GM12878 (cell line): ENCODE results near the gene RSPH9. TPM values are rescaled to one million over a fixed set of nuclear protein-coding genes. Genes with fewer than 3 reads are reported as not detected.

Source experiments
- ATAC-seq: fragments of 200-7000 bp; cut with Tn5 transposase; 3 replicates; pipeline ENCODE4 v1.9.1; 2020; ENCODE audit warnings: mild to moderate bottlenecking, moderate library complexity
- BruUV-seq: library from RNA; stranded (reverse); fragments of 400-500 nt; replicated peaks from 2 replicates; lab custom pipeline; 2021; lab: Mats Ljungman, UMichigan
- CTCF ChIA-PET: fragments of 300-600 bp; sonication (Branson Sonifier 250); formaldehyde crosslinking; extraction: SDS; loops from one replicate; lab custom pipeline; 2021; ENCODE audit warnings: inconsistent platforms; lab: Yijun Ruan, JAX
- POLR2A ChIA-PET: fragments of 350-600 bp; formaldehyde crosslinking; extraction: SDS; loops from one replicate; lab custom pipeline; 2021; ENCODE audit warnings: inconsistent platforms; lab: Charles Lee
- RAD21 ChIA-PET: fragments of 300-600 bp; sonication (Branson Sonifier 250); formaldehyde crosslinking; loops from one replicate; lab custom pipeline; 2023; ENCODE audit warnings: antibody characterized with exemption; ENCODE audit not compliant: unreplicated experiment; lab: Charles Lee
- SMC1A ChIA-PET: fragments of 300-600 bp; sonication (Branson Sonifier 250); formaldehyde crosslinking; loops from one replicate; lab custom pipeline; 2023; ENCODE audit not compliant: unreplicated experiment, uncharacterized antibody; lab: Charles Lee
- DNase-seq: peaks from one replicate; pipeline ENCODE4 v3.0.0-alpha.2; 2011; ENCODE audit warnings: low read depth, low spot score
- FAIRE-seq: peaks from 3 replicates; lab custom pipeline; 2011; peaks lifted over from hg19 to GRCh38; lab: Jason Lieb, UNC
- H2AFZ ChIP-seq: 2 replicates; pipeline ENCODE4 v1.6.0; 2011; ENCODE audit warnings: low read depth, low read length, control low read depth; ENCODE audit not compliant: control insufficient read depth
- H3K27ac ChIP-seq: 2 replicates; pipeline ENCODE4 v1.5.1; 2011; ENCODE audit warnings: control low read depth; ENCODE audit not compliant: control insufficient read depth, insufficient read depth
- H3K27me3 ChIP-seq, 2 experiments: replicated peaks in 1 of 2; 2 replicates each; pipeline versions ENCODE4 v1.6.0 to v1.6.1; 2011; ENCODE audit warnings: low read length in 1 of 2; ENCODE audit not compliant: control insufficient read depth in 2 of 2, insufficient read depth in 2 of 2
- H3K36me3 ChIP-seq, 2 experiments: 2 replicates each; pipeline ENCODE4 v1.5.1; 2011; ENCODE audit warnings: low read length in 1 of 2; ENCODE audit not compliant: control insufficient read depth in 2 of 2, insufficient read depth in 2 of 2
- H3K4me1 ChIP-seq: 2 replicates; pipeline ENCODE4 v1.6.1; 2011; ENCODE audit warnings: mild to moderate bottlenecking, low read length, moderate library complexity, mixed read lengths; ENCODE audit not compliant: control insufficient read depth, insufficient read depth
- H3K4me2 ChIP-seq: 2 replicates; pipeline ENCODE4 v1.6.0; 2011; ENCODE audit warnings: control low read depth; ENCODE audit not compliant: control insufficient read depth, insufficient read depth
- H3K4me3 ChIP-seq: fragments of 200-600 bp; sonication (generic); 2 replicates; pipeline ENCODE4 v1.5.1; 2016
- H3K79me2 ChIP-seq: 2 replicates; pipeline ENCODE4 v1.6.0; 2011; ENCODE audit warnings: low read length; ENCODE audit not compliant: control insufficient read depth, insufficient read depth
- H3K9ac ChIP-seq: 2 replicates; pipeline ENCODE4 v1.8.0; 2011; ENCODE audit warnings: low read length, control low read depth, mixed read lengths; ENCODE audit not compliant: control insufficient read depth, insufficient read depth
- H3K9me3 ChIP-seq: replicated peaks from 3 replicates; pipeline ENCODE4 v1.5.1; 2011; ENCODE audit warnings: mild to moderate bottlenecking, low read length; ENCODE audit not compliant: control insufficient read depth, insufficient read depth
- H4K20me1 ChIP-seq: 2 replicates; pipeline ENCODE4 v1.6.0; 2011; ENCODE audit not compliant: control insufficient read depth, insufficient read depth
- CEBPB ChIP-seq, 2 experiments: fragments of 150-350 bp in 1 of 2; IDR thresholded peaks; 2 replicates each; pipeline ENCODE4 v1.6.1; 2012 to 2014; ENCODE audit warnings: low read depth in 2 of 2, low read length in 2 of 2, borderline replicate concordance in 1 of 2, inconsistent platforms in 1 of 2
- CHD1 ChIP-seq: IDR thresholded peaks from 2 replicates; pipeline ENCODE4 v1.6.1; 2012; ENCODE audit warnings: low read depth, low read length, improper control_type of control experiment
- EGR1 ChIP-seq, 2 experiments: IDR thresholded peaks; 1 replicate in 1 of 2; 2 replicates in 1 of 2; pipeline ENCODE4 v1.6.1; 2011 to 2012; ENCODE audit warnings: low read depth in 2 of 2, low read length in 2 of 2, borderline replicate concordance in 1 of 2, mild to moderate bottlenecking in 1 of 2, moderate library complexity in 1 of 2
- FOXM1 ChIP-seq: IDR thresholded peaks from 2 replicates; pipeline ENCODE4 v1.6.1; 2012; ENCODE audit warnings: low read depth, mild to moderate bottlenecking, inconsistent platforms, low read length, moderate library complexity
- PML ChIP-seq: IDR thresholded peaks from 2 replicates; pipeline ENCODE4 v1.6.1; 2012; ENCODE audit warnings: low read length, inconsistent platforms
- POLR2AphosphoS5 ChIP-seq: IDR thresholded peaks from 2 replicates; pipeline ENCODE4 v1.6.1; 2011; ENCODE audit warnings: mild to moderate bottlenecking, low read length, inconsistent platforms
- SMAD1 ChIP-seq: fragments of 450-650 bp; IDR thresholded peaks from 2 replicates; pipeline ENCODE4 v1.6.1; 2018; ENCODE audit warnings: mild to moderate bottlenecking, low read depth; ENCODE audit not compliant: partially characterized antibody
- SMC3 ChIP-seq: IDR thresholded peaks from 2 replicates; pipeline ENCODE4 v1.6.1; 2011; ENCODE audit warnings: low read length, improper control_type of control experiment, borderline replicate concordance
- SUPT20H ChIP-seq: IDR thresholded peaks from 2 replicates; pipeline ENCODE4 v1.6.1; 2011; ENCODE audit warnings: low read depth, mild to moderate bottlenecking, low read length, moderate library complexity, borderline replicate concordance; ENCODE audit not compliant: control insufficient read depth
- ZNF622 ChIP-seq: fragments of 450-650 bp; IDR thresholded peaks from 2 replicates; pipeline ENCODE4 v1.6.1; 2017; ENCODE audit warnings: mild to moderate bottlenecking, inconsistent platforms
- WGBS: methylation state at CpG from one replicate; pipeline ENCODE4 v1.1.6; 2016; ENCODE audit warnings: low lambda C conversion rate; ENCODE audit not compliant: insufficient replicate concordance, insufficient coverage; ENCODE audit errors: missing lambda C conversion rate; 5-methylcytosine and 5-hydroxymethylcytosine counted together
- in situ Hi-C: fragments of 300-500 bp; cut with MboI; formaldehyde crosslinking; loops from 9 replicates; pipeline ENCODE4 v1.14.3; 2018; ENCODE audit warnings: mixed read lengths
- intact Hi-C: fragments of 100-400 bp; cut with micrococcal nuclease; formaldehyde crosslinking; loops from one replicate; pipeline ENCODE4 v1.14.2; 2022; ENCODE audit not compliant: unreplicated experiment
- polyA plus RNA-seq, 11 experiments: library from polyadenylated mRNA; depleted of rRNA in 4 of 11; unstranded in 6 of 11; stranded (reverse) in 5 of 11; fragments of >200 nt; fragmentation: Nextera tagmentation in 4 of 11; fragmentation: Illumina TruSeq in 1 of 11; extraction: Ambion mirVana in 4 of 11; extraction: Trizol in 1 of 11; gene quantifications; 1 replicate in 1 of 11; 2 replicates in 10 of 11; pipeline versions ENCODE4 v1.2.1 to v1.2.3, GENCODE V29; 2011 to 2016; ENCODE audit warnings: inconsistent platforms in 2 of 11, missing spikeins in 2 of 11, low read depth in 1 of 11
- total RNA-seq, 4 experiments: library from RNA; depleted of rRNA in 3 of 4; stranded (reverse); fragments of >200 nt in 3 of 4; fragmentation: Illumina TruSeq in 1 of 4; extraction: Trizol in 1 of 4; gene quantifications; 2 replicates each; pipeline versions ENCODE4 v1.2.1 to v1.2.3, GENCODE V29; 2013 to 2021
- TF ChIP-seq, protein P1 (sequence below): fragments of 450-650 bp; IDR thresholded peaks from 2 replicates; pipeline ENCODE4 v1.6.1; 2018; ENCODE audit warnings: mild to moderate bottlenecking, low read depth, moderate library complexity; ENCODE audit not compliant: partially characterized antibody
- TF ChIP-seq, protein P2 (sequence below): fragments of 450-650 bp; IDR thresholded peaks from 2 replicates; pipeline ENCODE4 v1.6.1; 2017; ENCODE audit warnings: borderline replicate concordance
- TF ChIP-seq, protein P3 (sequence below): fragments of 450-650 bp; IDR thresholded peaks from 2 replicates; pipeline ENCODE4 v1.6.1; 2014; ENCODE audit warnings: mild to moderate bottlenecking

Gene RSPH9
- total and polyA plus RNA-seq, 10 of the 15 experiments (the other 5 are each of a cell fraction or from before 2014, with no cell fraction given) = 0.26 to 0.63 (median 0.36) TPM; not detected in 6

DNA sequence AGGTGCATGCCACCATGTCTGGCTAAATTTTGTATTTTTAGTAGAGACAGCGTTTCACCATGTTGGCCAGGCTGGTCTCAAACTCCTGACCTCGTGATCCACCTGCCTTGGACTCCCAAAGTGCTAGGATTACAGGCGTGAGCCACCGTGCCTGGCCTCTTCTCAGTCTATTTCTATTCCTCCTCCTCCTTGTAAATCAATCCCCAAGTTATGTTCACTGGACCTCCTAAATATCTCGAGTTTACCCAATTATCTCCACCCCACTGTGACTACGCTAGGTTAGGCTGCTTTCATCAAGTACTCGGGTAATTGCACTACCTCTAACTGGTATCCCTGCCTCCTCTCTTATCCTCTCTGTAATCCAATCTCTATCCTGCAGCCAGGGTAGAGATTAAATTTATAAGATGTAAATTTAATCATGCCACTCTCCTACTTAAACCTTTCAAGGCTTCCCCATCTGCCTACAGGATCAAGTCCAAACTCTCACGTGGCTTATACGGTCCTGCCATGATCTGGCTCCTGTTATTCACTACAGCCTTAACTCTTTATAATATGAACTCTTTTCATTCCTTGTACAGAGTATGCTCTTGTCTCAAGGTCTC is 10.0 kb upstream of the RSPH9 start (continued):
- TF ChIP-seq, protein P1, sequence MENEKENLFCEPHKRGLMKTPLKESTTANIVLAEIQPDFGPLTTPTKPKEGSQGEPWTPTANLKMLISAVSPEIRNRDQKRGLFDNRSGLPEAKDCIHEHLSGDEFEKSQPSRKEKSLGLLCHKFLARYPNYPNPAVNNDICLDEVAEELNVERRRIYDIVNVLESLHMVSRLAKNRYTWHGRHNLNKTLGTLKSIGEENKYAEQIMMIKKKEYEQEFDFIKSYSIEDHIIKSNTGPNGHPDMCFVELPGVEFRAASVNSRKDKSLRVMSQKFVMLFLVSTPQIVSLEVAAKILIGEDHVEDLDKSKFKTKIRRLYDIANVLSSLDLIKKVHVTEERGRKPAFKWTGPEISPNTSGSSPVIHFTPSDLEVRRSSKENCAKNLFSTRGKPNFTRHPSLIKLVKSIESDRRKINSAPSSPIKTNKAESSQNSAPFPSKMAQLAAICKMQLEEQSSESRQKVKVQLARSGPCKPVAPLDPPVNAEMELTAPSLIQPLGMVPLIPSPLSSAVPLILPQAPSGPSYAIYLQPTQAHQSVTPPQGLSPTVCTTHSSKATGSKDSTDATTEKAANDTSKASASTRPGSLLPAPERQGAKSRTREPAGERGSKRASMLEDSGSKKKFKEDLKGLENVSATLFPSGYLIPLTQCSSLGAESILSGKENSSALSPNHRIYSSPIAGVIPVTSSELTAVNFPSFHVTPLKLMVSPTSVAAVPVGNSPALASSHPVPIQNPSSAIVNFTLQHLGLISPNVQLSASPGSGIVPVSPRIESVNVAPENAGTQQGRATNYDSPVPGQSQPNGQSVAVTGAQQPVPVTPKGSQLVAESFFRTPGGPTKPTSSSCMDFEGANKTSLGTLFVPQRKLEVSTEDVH = no peak
- TF ChIP-seq FOXM1 (no peak), POLR2AphosphoS5 (no peak), ZNF622 (no peak)

DNA sequence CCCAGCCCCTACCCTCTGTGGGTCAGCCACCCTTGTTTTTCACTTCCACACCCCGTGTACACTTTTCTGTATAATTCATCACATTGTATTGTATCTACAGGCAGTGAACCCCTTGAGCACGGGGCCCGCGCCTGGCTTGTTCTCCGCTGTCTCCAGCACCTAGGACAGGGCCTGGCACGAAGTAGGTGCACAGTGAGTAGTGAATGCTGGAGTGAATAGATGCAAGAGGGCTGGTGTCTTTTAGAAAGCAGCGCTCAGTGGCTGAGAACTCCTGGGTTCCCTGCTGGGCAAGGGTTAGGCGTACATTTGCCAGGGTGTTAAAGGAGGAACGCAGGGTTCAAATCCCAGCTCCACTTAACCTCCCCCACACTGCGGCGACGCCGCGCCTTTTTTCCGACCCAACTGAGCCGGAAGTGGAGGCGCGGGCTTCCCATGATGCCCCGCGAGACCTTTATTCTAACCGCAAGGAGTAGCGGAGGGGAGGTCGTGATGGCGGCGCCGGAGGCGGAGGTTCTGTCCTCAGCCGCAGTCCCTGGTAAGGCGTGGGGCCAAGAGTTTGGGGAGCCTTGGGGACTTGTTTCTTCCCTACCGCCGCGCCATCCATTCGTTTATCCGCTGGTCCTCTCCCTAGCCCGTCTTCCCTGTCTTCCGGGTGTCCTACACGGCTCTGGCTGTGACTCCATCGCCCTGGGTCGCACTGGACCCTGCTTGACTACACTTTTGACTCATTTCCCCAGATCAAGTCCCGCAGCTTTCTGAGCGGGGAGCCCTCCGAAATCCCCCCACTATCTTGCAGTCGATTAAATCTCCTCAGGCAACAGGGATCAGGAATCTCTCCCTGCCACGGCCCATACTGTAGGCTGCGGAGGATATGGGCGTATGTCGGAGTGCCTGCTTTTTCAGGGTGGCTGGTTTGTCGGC is 9.2 kb upstream of the RSPH9 start, which contains the start of gene MAD2L1BP:
MAD2L1BP (plus strand) TSS at position 454 of the 921 bp plus-strand sequence; CDS start at position 490, 36 bp downstream.
- ChIA-PET POLR2A (interaction anchor here (0.5 to 2.1 kb wide), 6 partner anchors 9 to 462 kb away, joined by 3 to 8 read pairs (median 4); partner anchors contain the start of genes MRPS18A and RSPH9), RAD21 (interaction anchor here (1.0 to 2.4 kb wide), 2 partner anchors 31 to 70 kb away, joined by 3 to 8 read pairs; no protein-coding TSS in a partner anchor), SMC1A (interaction anchor here (0.8 to 1.6 kb wide), 4 partner anchors 8 to 79 kb away, joined by 3 to 7 read pairs (median 3); no protein-coding TSS in a partner anchor), CTCF (interaction anchor here (0.9 to 1.8 kb wide), 7 partner anchors 27 to 443 kb away, joined by 3 to 6 read pairs (median 4); no protein-coding TSS in a partner anchor)
- DNase-seq (peak; percentile 33), FAIRE-seq (peak; percentile 73), ATAC-seq (peak; percentile 91)
- 2% methylated on average over 48 of the region's 48 CpGs for WGBS
- peak within 1 kb of the TSS; percentile 95 for H2AFZ ChIP-seq
- in situ Hi-C loops = no loop called here
- no peaks in the 10 kb centered on the region for H3K9me3 ChIP-seq
- no peaks in the 10 kb centered on the region for H4K20me1 ChIP-seq
- peak within 1 kb of the TSS; percentile 93 for H3K9ac ChIP-seq
- no TSS peak for BruUV-seq
- H3K79me2 ChIP-seq = peaks cover 30% of the 10 kb centered on the region
- H3K36me3 ChIP-seq = peaks cover 5 to 6% of the 10 kb centered on the region in 2 experiments; a peak in 3 of 4 replicates
- H3K4me3 ChIP-seq = peak within 1 kb of the TSS; percentile 100
- intact Hi-C loops = no loop called here
- no peaks in the 10 kb centered on the region for H3K27me3 ChIP-seq
- peak within 1 kb of the TSS; percentile 87 for H3K27ac ChIP-seq
- H3K4me2 ChIP-seq = peak within 1 kb of the TSS; percentile 75
- H3K4me1 ChIP-seq = peaks cover 9% of the 10 kb centered on the region
- peak; percentile 6 to 84 for TF ChIP-seq EGR1 (IDR thresholded peaks at IDR 0.05; ENCODE audit: borderline replicate concordance in 1 of 2, low read depth in 2 of 2, low read length in 2 of 2)
- TF ChIP-seq SMC3 = no peak
- TF ChIP-seq SUPT20H = no peak
- peak; percentile 61 for TF ChIP-seq SMAD1
- TF ChIP-seq, protein P2, sequence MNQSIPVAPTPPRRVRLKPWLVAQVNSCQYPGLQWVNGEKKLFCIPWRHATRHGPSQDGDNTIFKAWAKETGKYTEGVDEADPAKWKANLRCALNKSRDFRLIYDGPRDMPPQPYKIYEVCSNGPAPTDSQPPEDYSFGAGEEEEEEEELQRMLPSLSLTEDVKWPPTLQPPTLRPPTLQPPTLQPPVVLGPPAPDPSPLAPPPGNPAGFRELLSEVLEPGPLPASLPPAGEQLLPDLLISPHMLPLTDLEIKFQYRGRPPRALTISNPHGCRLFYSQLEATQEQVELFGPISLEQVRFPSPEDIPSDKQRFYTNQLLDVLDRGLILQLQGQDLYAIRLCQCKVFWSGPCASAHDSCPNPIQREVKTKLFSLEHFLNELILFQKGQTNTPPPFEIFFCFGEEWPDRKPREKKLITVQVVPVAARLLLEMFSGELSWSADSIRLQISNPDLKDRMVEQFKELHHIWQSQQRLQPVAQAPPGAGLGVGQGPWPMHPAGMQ = peak; percentile 39; the same call in 1 of the 2 replicates
- peak; percentile 53; the same call in 1 of the 2 replicates for TF ChIP-seq CHD1
- TF ChIP-seq, protein P3, sequence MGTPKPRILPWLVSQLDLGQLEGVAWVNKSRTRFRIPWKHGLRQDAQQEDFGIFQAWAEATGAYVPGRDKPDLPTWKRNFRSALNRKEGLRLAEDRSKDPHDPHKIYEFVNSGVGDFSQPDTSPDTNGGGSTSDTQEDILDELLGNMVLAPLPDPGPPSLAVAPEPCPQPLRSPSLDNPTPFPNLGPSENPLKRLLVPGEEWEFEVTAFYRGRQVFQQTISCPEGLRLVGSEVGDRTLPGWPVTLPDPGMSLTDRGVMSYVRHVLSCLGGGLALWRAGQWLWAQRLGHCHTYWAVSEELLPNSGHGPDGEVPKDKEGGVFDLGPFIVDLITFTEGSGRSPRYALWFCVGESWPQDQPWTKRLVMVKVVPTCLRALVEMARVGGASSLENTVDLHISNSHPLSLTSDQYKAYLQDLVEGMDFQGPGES = no peak
- TF ChIP-seq PML = peak; percentile 78; the same call in 1 of the 2 replicates
- no peak for TF ChIP-seq CEBPB (IDR thresholded peaks at IDR 0.05; ENCODE audit: borderline replicate concordance in 1 of 2, low read depth in 2 of 2, low read length in 2 of 2)
